ENCODE measurements around the gene CFAP97D2.

GRCh38 chr13:114203536-114203935 is 24.5 kb downstream of the CFAP97D2 start:
- TF ChIP-seq CTCF (IDR thresholded peaks at IDR 0.05; ENCODE audit: poor library complexity) (no peak), EZH2 (IDR thresholded peaks at IDR 0.05; ENCODE audit: borderline replicate concordance) (no peak)
